GM12864 (cell line): ENCODE measurements around the gene TBC1D22B.
A peak's percentile ranks its signal among the peaks of the same experiment; 100 is the strongest.

Experiments
- DNase-seq: peaks from one replicate; pipeline ENCODE4 v3.0.0-alpha.2; 2011; ENCODE audit warnings: low read depth
- H3K4me3 ChIP-seq: 2 replicates; pipeline ENCODE4 v1.5.1; 2011; ENCODE audit warnings: mild to moderate bottlenecking, low read depth, low read length, control low read depth
- CTCF ChIP-seq: IDR thresholded peaks from 2 replicates; pipeline ENCODE4 v1.5.1; 2011; ENCODE audit warnings: low read depth, mild to moderate bottlenecking, moderate library complexity, low read length, control low read depth, inconsistent platforms; ENCODE audit errors: missing control alignments

The TBC1D22B gene

GRCh38 chr6:37381579-37381978, 124.0 kb downstream of the TBC1D22B start:
- peak; percentile 62 for DNase-seq
- H3K4me3 ChIP-seq, result no peak overlapping the region
- peak; percentile 70 for TF ChIP-seq CTCF
